B cell (primary cell): ENCODE results near the gene LEMD2. TPM values are rescaled to one million over a fixed set of nuclear protein-coding genes. Genes with fewer than 3 reads are reported as not detected.

ENCODE experiments used
- ATAC-seq: fragments of 200-7000 bp; cut with Tn5 transposase; one replicate; pipeline ENCODE4 v1.10.0; 2021; ENCODE audit warnings: low read depth, mild to moderate bottlenecking, moderate number of reproducible peaks, moderate library complexity
- CTCF ChIA-PET: fragments of 350-600 bp; sonication (Branson Sonifier 250); formaldehyde crosslinking; loops from one replicate; lab custom pipeline; 2021; ENCODE audit warnings: antibody characterized with exemption, inconsistent platforms; lab: Charles Lee
- POLR2A ChIA-PET: fragments of 350-600 bp; sonication (Branson Sonifier 250); formaldehyde crosslinking; loops from one replicate; lab custom pipeline; 2021; ENCODE audit warnings: antibody characterized with exemption; lab: Charles Lee
- DNase-seq: peaks from one replicate; pipeline ENCODE4 v3.0.0; 2013
- H2AFZ ChIP-seq: 2 replicates; pipeline ENCODE4 v1.6.1; 2012; ENCODE audit warnings: mild to moderate bottlenecking, low read depth, low read length; ENCODE audit not compliant: insufficient read depth, poor library complexity, severe bottlenecking
- H3K27ac ChIP-seq, 2 donors: 1 replicate in 1 of 2; 2 replicates in 1 of 2; pipeline ENCODE4 v1.5.1; 2012 to 2013; ENCODE audit warnings: low read length in 2 of 2, mild to moderate bottlenecking in 2 of 2, moderate library complexity in 1 of 2
- H3K27me3 ChIP-seq, 4 experiments: fragments of 200-600 bp in 1 of 4; sonication (generic) in 1 of 4; replicated peaks in 1 of 4; 1 replicate in 2 of 4; 2 replicates in 2 of 4; pipeline versions ENCODE4 v1.6.1 to v1.7.0; 2013 to 2016; ENCODE audit warnings: low read length in 3 of 4, mild to moderate bottlenecking in 2 of 4, mixed read lengths in 1 of 4, moderate library complexity in 1 of 4; ENCODE audit not compliant: insufficient read depth in 4 of 4, control insufficient read depth in 3 of 4; ENCODE audit errors: control extremely low read depth in 1 of 4
- H3K36me3 ChIP-seq, 2 experiments: replicated peaks in 1 of 2; 1 replicate in 1 of 2; 2 replicates in 1 of 2; pipeline versions ENCODE4 v1.6.1 to v1.7.1; 2013; ENCODE audit warnings: low read length in 1 of 2; ENCODE audit not compliant: insufficient read depth in 2 of 2, control insufficient read depth in 1 of 2; ENCODE audit errors: control extremely low read depth in 1 of 2, extremely low read depth in 1 of 2
- H3K4me1 ChIP-seq, 2 donors: fragments of 200-600 bp in 1 of 2; sonication (generic) in 1 of 2; 1 replicate in 1 of 2; 2 replicates in 1 of 2; pipeline versions ENCODE4 v1.5.1 to v1.6.1; 2013 to 2017; ENCODE audit warnings: low read length in 2 of 2; ENCODE audit not compliant: control insufficient read depth in 2 of 2, insufficient read depth in 2 of 2
- H3K4me2 ChIP-seq: replicated peaks from 2 replicates; pipeline ENCODE3; 2012; ENCODE audit warnings: mild to moderate bottlenecking, low read depth, low read length; ENCODE audit not compliant: poor library complexity, severe bottlenecking
- H3K4me3 ChIP-seq, 5 experiments: fragments of 200-600 bp in 1 of 5; sonication (generic) in 1 of 5; 1 replicate in 3 of 5; 2 replicates in 2 of 5; pipeline versions ENCODE4 v1.5.1 to v1.7.0; 2011 to 2016; ENCODE audit warnings: low read length in 4 of 5, mild to moderate bottlenecking in 4 of 5, low read depth in 2 of 5, control low read depth in 1 of 5, moderate library complexity in 1 of 5; ENCODE audit not compliant: insufficient read depth in 1 of 5; ENCODE audit errors: control extremely low read depth in 1 of 5, extremely low read depth in 1 of 5
- H3K79me2 ChIP-seq: fragments of 200-600 bp; sonication (generic); one replicate; pipeline ENCODE4 v1.6.0; 2016; ENCODE audit warnings: low read length; ENCODE audit not compliant: control insufficient read depth, insufficient read depth
- H3K9ac ChIP-seq: fragments of 200-600 bp; sonication (generic); 2 replicates; pipeline ENCODE4 v1.6.1; 2017; ENCODE audit warnings: mild to moderate bottlenecking, low read length, moderate library complexity
- H3K9me3 ChIP-seq, 3 donors: one replicate each; pipeline versions ENCODE4 v1.6.1 to v1.7.1; 2013; ENCODE audit warnings: low read length in 2 of 3; ENCODE audit not compliant: control insufficient read depth in 2 of 3, insufficient read depth in 1 of 3; ENCODE audit errors: control extremely low read depth in 1 of 3
- H4K20me1 ChIP-seq: 2 replicates; pipeline ENCODE4 v1.6.0; 2012; ENCODE audit warnings: mild to moderate bottlenecking, low read length; ENCODE audit not compliant: insufficient read depth, control insufficient read depth, poor library complexity, severe bottlenecking
- H3K27ac Mint-ChIP-seq: one replicate; pipeline ENCODE4 v1.8.0; 2021; ENCODE audit warnings: mixed read lengths
- H3K27me3 Mint-ChIP-seq: one replicate; pipeline ENCODE4 v1.8.0; 2021; ENCODE audit warnings: mixed read lengths
- H3K4me1 Mint-ChIP-seq: one replicate; pipeline ENCODE4 v1.8.0; 2021; ENCODE audit warnings: mixed read lengths
- H3K4me3 Mint-ChIP-seq: one replicate; pipeline ENCODE4 v1.8.0; 2021; ENCODE audit warnings: mixed read lengths
- H3K9me3 Mint-ChIP-seq: one replicate; pipeline ENCODE4 v1.8.0; 2022; ENCODE audit warnings: mixed read lengths; ENCODE audit not compliant: insufficient read depth
- EZH2 ChIP-seq: IDR thresholded peaks from 2 replicates; pipeline ENCODE4 v1.6.1; 2012; ENCODE audit warnings: borderline replicate concordance, low read depth, mild to moderate bottlenecking, moderate library complexity, low read length; ENCODE audit not compliant: insufficient read depth, poor library complexity, severe bottlenecking
- WGBS: methylation state at CpG from one replicate; pipeline ENCODE4 v1.1.5; 2013; ENCODE audit warnings: missing lambda C conversion rate; ENCODE audit not compliant: insufficient coverage; 5-methylcytosine and 5-hydroxymethylcytosine counted together
- intact Hi-C: fragments of 100-400 bp; cut with micrococcal nuclease; formaldehyde crosslinking; loops from one replicate; pipeline ENCODE4 v1.10.0; 2022
- polyA plus RNA-seq: library from polyadenylated mRNA; depleted of rRNA; stranded (reverse); fragments of >200 nt; gene quantifications from 2 replicates; pipeline ENCODE4 v1.2.3, GENCODE V29; 2012
- total RNA-seq, 2 donors: library from RNA; stranded (reverse); fragments of 120-200 nt in 1 of 2; gene quantifications; 1 replicate in 1 of 2; 2 replicates in 1 of 2; pipeline versions ENCODE4 v1.2.3 to v1.2.4, GENCODE V29; 2013 to 2022
- TF ChIP-seq, protein P1 (sequence below): fragments of 200-600 bp; IDR thresholded peaks from one replicate; pipeline ENCODE4 v1.8.0; 2022; ENCODE audit warnings: antibody characterized with exemption, mild to moderate bottlenecking

The LEMD2 gene
- total and polyA plus RNA-seq, 2 donors (not counting 1 experiment from before 2014, with no cell fraction given): 58.7 to 113 TPM

DNA sequence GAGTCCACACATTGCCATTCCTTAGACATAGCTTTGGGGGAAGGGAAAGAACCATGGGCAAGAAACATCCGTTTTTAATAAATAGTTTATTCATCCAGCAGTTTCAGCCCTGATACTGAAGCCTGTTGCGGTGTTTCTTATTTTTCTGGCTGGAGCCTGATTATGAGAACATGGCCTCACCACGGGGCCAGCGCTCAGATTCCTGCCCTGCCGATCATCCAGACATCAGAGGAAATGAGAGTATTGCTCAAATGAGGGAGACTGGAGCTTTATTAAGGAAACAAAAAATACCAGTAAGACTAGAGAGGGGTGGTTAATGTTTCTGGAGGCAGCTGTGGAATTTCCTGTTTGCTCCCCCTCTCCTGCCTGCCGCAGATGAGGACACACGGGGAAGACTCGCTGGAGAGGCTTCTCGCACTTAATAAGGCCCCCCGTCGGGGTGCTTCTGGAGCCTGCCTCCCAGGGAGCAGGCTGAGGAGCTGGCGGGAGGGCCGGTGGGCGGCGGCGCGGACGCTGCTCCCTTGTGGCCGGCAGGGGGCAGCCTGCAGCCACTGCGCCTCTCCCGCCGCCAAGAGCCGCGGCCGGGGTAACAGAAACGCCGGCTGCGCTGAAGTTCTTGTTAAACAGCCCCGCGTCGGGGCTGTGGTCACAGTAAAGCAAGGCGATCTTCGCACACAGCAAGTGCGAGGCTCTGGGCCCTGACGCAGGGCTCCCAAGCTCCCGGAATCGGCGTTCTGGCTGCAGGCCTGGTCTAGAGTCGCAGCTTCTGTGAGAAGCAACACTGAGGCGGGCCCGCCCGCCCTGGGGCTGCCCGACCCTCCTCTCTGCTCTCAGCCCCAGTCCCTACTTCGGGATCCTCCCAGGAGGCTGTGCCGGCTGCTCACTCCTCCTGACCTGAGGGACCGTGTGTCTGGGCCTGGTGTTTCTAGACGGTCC lies 17.5 kb downstream of the LEMD2 start:
- Histone ChIP-seq H4K20me1 (peaks cover 28% of the 10 kb centered on the region), H3K4me3 (no peak overlapping the region), H3K4me2 (peak overlapping the region; percentile 23), H3K27me3 (peaks cover 0 to 7% (median 0%) of the 10 kb centered on the region in 4 experiments), H3K27ac (no peak overlapping the region), H3K9ac (no peak overlapping the region), H3K36me3 (peaks cover 3 to 37% of the 10 kb centered on the region in 2 experiments), H3K79me2 (no peaks in the 10 kb centered on the region), H3K4me1 (peaks cover 0 to 6% of the 10 kb centered on the region in 2 donors), H3K9me3 (peaks cover 0 to 3% (median 0%) of the 10 kb centered on the region in 3 donors), H2AFZ (no peak overlapping the region)
- DNase-seq (peak; percentile 77), ATAC-seq (peak; percentile 76)
- 29% methylated on average over 45 of the region's 47 CpGs for WGBS
- Mint-ChIP-seq H3K4me3 (no peak overlapping the region), H3K27ac (no peak overlapping the region), H3K4me1 (peaks cover 10% of the 10 kb centered on the region), H3K9me3 (no peaks in the 10 kb centered on the region), H3K27me3 (peaks cover 12% of the 10 kb centered on the region)
- POLR2A ChIA-PET: no interaction called here
- intact Hi-C loops: loop anchor here (1.0 to 2.0 kb wide), 2 partner anchors 17 to 383 kb away; no protein-coding TSS in a partner anchor
- CTCF ChIA-PET: interaction anchor here (0.6 to 8.1 kb wide), 26 partner anchors 9 to 1574 kb away, joined by 3 to 81 read pairs (median 4); partner anchors contain the start of gene LEMD2
- no peak for TF ChIP-seq EZH2
- TF ChIP-seq, protein P1, sequence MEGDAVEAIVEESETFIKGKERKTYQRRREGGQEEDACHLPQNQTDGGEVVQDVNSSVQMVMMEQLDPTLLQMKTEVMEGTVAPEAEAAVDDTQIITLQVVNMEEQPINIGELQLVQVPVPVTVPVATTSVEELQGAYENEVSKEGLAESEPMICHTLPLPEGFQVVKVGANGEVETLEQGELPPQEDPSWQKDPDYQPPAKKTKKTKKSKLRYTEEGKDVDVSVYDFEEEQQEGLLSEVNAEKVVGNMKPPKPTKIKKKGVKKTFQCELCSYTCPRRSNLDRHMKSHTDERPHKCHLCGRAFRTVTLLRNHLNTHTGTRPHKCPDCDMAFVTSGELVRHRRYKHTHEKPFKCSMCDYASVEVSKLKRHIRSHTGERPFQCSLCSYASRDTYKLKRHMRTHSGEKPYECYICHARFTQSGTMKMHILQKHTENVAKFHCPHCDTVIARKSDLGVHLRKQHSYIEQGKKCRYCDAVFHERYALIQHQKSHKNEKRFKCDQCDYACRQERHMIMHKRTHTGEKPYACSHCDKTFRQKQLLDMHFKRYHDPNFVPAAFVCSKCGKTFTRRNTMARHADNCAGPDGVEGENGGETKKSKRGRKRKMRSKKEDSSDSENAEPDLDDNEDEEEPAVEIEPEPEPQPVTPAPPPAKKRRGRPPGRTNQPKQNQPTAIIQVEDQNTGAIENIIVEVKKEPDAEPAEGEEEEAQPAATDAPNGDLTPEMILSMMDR: peak; percentile 94

DNA sequence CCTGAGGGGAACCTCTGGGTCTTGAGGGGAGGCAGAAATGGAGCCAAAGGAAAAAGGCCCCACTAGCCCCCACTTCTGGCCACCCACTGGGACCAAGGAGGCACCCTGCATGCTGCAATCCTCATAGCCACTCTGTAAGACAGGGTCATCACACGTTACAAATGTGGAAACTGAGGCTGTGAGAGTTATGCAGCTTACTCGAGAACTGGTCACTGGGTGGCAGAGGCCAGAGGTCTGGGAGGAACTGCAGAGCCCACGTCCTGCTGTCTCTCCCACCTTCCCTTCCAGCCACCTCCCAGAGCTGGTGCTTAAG lies 18.1 kb downstream of the LEMD2 start:
- TF ChIP-seq EZH2: no peak
- TF ChIP-seq, protein P1: no peak
- Mint-ChIP-seq H3K9me3 (no peaks in the 10 kb centered on the region), H3K4me1 (peaks cover 10% of the 10 kb centered on the region), H3K4me3 (no peak overlapping the region), H3K27me3 (peaks cover 17% of the 10 kb centered on the region), H3K27ac (no peak overlapping the region)
- ATAC-seq (no peak), DNase-seq (no peak)
- Histone ChIP-seq H3K36me3 (peaks cover 3 to 31% of the 10 kb centered on the region in 2 experiments), H3K27ac (no peak overlapping the region), H2AFZ (no peak overlapping the region), H3K9ac (no peak overlapping the region), H3K4me3 (no peak overlapping the region), H3K4me2 (no peak overlapping the region), H3K27me3 (peaks cover 0 to 7% (median 0%) of the 10 kb centered on the region in 4 experiments), H3K9me3 (peaks cover 0 to 3% (median 0%) of the 10 kb centered on the region in 3 donors), H4K20me1 (peaks cover 25% of the 10 kb centered on the region), H3K79me2 (no peaks in the 10 kb centered on the region), H3K4me1 (peaks cover 0 to 6% of the 10 kb centered on the region in 2 donors)
- CTCF ChIA-PET: interaction anchor here (0.7 to 8.1 kb wide), 17 partner anchors 10 to 384 kb away, joined by 3 to 81 read pairs (median 4); partner anchors contain the start of gene LEMD2
- POLR2A ChIA-PET: no interaction called here
- intact Hi-C loops: loop anchor here (1.0 to 2.0 kb wide), 2 partner anchors 18 to 384 kb away; no protein-coding TSS in a partner anchor
- whole genome bisulfite sequencing: no CpG with 5 or more reads among the region's 3 CpGs
